ENCODE measurements around the gene EXOC2.

The EXOC2 gene

GRCh38 chr6:494394-494793, 198.5 kb downstream of the EXOC2 start:
- no peak overlapping the region for H3K4me3 ChIP-seq
- no peak for TF ChIP-seq CTCF (IDR thresholded peaks at IDR 0.05)
- no peak for DNase-seq (ENCODE audit: low spot score)
- no peak overlapping the region for H3K27ac ChIP-seq

GRCh38 chr6:493840-494239, 199.1 kb downstream of the EXOC2 start:
- no peak overlapping the region for H3K4me3 ChIP-seq
- no peak overlapping the region for H3K27ac ChIP-seq
- DNase-seq (ENCODE audit: low spot score), result no peak
- TF ChIP-seq CTCF (IDR thresholded peaks at IDR 0.05), result no peak

- H3K27ac ChIP-seq, result no peak overlapping the region
- DNase-seq (ENCODE audit: low spot score), result no peak
- no peak for TF ChIP-seq CTCF (IDR thresholded peaks at IDR 0.05)
- no peak overlapping the region for H3K4me3 ChIP-seq
These were observed 200.0 kb downstream of the EXOC2 start for GRCh38 chr6:492816-493414.

- no peak for DNase-seq (ENCODE audit: low spot score)
- no peak overlapping the region for H3K4me3 ChIP-seq
- H3K27ac ChIP-seq, result no peak overlapping the region
- no peak for TF ChIP-seq CTCF (IDR thresholded peaks at IDR 0.05)
These were observed 200.8 kb downstream of the EXOC2 start for GRCh38 chr6:492178-492577.

GRCh38 chr6:491233-491632, 201.7 kb downstream of the EXOC2 start:
- TF ChIP-seq CTCF (IDR thresholded peaks at IDR 0.05), result no peak
- Histone ChIP-seq H3K4me3 (no peak overlapping the region), H3K27ac (no peak overlapping the region)
- no peak for DNase-seq (ENCODE audit: low spot score)

GRCh38 chr6:490251-491037, 202.5 kb downstream of the EXOC2 start:
- no peak for TF ChIP-seq CTCF (IDR thresholded peaks at IDR 0.05)
- Histone ChIP-seq H3K4me3 (no peak overlapping the region), H3K27ac (no peak overlapping the region)
- DNase-seq (ENCODE audit: low spot score), result no peak

- TF ChIP-seq CTCF (IDR thresholded peaks at IDR 0.05), result no peak
- DNase-seq (ENCODE audit: low spot score), result no peak
- Histone ChIP-seq H3K27ac (no peak overlapping the region), H3K4me3 (no peak overlapping the region)
These were observed 203.2 kb downstream of the EXOC2 start for GRCh38 chr6:489762-490161.
